HG03439 (cell line): ENCODE data around the gene ATE1.
"Not testable (repeated sequence)": the region's sequence is repeated elsewhere in the genome, so short reads cannot be mapped to it uniquely, and the experiment has no call there.

Source experiments
- ATAC-seq: cut with Tn5 transposase; IDR thresholded peaks from one replicate; pipeline ENCODE4 v1.9.1; 2021; ENCODE audit warnings: mild to moderate bottlenecking, moderate library complexity; ENCODE audit not compliant: unreplicated experiment

The ATE1 gene

GRCh38 chr10:121833387-121833786, 94.4 kb downstream of the ATE1 start:
- ATAC-seq = no peak

DNA sequence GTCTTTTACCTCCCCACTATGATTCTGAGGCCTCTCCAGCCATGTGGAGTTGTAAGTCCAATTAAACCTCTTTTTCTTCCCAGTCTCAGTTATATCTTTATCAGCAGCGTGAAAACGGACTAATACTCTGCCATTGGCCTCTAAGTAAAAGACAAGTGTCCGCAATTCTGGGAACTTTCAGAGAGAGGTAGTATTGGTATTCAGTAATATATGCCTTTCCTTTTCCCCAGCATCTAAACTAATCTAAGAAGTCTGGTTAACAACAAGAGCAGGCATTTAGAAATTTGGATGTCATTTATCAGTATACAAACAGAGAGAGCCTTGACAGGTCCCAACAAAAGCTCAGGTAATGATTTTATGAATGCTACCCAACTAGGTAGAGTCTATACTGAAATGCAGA, 95.2 kb downstream of the ATE1 start:
- no peak for ATAC-seq

DNA sequence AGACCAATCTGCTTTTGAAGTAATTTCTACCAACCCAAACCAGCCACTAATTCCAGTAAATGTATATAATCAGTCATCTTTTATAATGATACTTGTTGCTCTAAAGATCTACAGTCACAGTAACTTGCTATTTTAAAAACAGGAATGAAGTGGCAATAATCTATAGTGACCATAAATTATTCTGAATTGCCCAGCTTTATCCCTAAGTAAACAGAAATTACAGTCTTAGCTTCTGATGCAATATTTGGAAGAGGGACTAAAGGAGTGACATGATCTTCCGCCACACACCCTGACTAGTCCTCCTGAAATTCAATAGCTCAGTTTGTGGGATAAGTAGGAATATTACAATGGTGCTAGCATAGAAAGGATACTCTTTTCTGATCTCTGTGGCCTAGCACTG, 96.1 kb downstream of the ATE1 start:
- ATAC-seq = no peak

DNA sequence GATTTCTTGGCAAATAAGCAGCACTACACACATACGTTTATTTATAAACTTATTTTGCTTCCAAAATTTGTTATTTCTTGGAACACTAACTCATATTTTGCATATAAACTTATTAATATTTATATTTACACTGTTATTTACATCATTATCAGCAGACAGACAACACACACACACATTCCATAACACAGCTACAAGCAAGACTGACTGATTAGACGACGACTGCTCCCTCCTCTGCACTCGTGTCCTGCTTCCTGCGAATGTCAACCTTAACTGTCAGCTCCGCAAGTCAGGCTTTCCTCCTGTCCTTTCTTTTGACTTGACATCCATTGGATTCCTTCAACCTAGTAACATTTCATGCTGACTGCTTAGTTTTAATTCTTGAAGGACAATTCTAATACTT, 96.6 kb downstream of the ATE1 start:
- no peak for ATAC-seq

DNA sequence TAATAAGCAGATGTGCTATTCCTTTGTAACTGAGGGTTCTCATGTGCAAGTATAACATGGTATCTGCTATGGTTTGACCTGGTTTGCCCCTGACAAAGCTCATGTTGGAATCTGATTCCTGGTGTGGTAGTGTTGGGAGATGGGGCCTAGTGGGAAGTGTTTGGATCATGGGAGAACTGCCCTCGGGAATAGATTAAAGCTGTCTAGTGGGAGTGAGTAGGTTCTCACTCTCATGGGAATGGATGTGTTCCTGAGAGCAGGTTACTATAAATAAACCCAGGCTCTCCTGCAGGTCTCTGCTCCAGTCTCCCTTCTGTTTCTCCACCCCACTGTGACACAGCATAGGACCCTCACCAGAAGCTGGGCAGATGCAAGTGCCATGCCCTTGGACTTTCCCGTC, 97.7 kb downstream of the ATE1 start:
- no peak for ATAC-seq

DNA sequence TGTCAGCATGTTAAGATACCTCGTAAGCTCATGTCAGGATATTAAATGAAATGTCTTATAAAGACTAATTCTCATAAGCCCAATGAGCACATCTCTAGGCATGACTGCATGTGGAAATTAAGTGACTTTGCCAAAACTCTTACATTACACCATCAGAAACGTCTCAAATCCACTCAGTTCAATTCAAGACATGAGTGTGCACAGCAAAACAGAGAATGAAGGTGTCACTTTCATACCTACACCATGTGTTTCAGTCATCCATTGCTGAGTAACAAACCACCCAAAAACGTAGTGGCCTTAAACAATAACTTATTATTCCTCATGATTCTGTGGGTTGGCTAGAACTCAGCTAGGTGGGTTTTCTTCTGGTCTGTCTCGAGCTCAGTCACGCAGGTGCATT, 99.8 kb downstream of the ATE1 start:
- ATAC-seq = no peak

DNA sequence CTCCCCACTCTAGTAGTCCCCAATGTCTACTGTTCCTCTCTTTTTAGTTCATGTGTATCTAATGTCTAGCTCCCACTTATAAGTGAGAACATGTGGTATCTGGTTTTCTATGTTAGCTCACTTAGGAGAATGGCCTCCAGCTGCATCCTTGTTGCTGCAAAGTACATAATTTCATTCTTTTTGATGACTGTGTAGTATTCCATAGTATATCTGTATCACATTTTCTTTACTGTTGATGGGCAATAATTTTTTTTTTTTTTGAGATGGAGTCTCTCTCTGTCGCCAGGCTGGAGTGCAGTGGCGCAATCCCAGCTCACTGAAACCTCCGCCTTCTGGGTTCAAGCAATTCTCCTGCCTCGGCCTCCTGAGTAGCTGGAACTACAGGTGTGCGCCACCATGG, 101.1 kb downstream of the ATE1 start:
- ATAC-seq = not testable (repeated sequence)

DNA sequence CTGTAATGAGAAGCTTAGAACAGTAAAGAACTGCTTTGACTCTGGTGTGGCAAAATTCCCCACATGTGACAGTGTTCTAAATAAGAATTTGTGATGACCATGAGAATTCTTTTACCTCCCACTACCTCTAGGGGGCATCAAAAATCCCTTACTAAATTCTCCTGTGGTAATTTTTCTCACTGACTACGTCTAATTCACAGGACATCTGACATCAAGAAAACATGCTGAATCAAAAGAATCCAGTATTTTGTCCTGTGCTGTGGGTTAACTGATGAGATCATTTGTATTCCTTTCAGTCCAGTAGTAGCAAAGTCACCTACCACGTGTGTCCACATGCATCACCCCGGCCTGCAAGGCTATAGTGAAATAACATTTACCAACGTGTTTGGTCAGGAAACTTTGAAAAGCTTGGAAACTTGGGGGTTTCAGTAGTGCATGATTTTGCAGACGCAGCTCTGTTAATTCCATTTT, 103.8 kb downstream of the ATE1 start:
- no peak for ATAC-seq

DNA sequence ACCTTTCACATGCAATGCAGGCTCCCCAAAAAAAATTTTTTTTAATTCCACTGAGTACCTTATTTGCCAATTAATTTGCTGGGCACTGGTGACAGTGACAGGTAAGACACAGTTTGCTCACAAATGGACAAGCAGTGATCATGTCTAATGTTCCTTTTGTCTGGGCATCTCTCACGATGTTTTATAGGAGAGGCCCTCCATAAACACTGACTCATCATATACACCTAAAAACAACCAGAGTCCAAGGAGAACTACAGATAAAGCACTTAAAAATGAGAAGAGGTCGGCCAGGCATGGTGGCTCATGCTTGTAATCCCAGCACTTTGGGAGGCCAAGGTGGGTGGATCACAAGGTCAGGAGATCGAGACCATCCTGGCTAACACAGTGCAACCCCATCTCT, 105.1 kb downstream of the ATE1 start:
- ATAC-seq = no peak

GRCh38 chr10:121822180-121822579, 105.7 kb downstream of the ATE1 start:
- no peak for ATAC-seq

DNA sequence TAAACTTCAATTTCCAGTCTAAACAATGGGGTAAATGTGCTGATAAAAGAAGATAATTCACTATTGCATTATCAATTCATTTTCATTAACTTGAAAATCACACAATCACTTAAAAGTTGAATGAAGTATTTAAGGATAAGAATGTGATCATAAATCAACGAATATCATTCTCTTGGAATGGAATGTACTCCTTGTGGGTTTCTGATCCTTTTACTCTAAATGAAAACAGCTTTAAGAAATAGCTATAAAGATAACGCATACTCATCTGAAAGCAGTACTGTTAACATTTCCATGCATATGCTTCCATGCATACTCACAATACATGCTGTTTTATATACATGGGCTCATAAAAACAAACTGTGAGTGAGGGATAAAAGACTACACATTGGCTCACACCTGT, 108.8 kb downstream of the ATE1 start:
- ATAC-seq = no peak

GRCh38 chr10:121818599-121818998, 109.2 kb downstream of the ATE1 start:
- no peak for ATAC-seq

GRCh38 chr10:121816197-121816596, 111.6 kb downstream of the ATE1 start:
- ATAC-seq = no peak

DNA sequence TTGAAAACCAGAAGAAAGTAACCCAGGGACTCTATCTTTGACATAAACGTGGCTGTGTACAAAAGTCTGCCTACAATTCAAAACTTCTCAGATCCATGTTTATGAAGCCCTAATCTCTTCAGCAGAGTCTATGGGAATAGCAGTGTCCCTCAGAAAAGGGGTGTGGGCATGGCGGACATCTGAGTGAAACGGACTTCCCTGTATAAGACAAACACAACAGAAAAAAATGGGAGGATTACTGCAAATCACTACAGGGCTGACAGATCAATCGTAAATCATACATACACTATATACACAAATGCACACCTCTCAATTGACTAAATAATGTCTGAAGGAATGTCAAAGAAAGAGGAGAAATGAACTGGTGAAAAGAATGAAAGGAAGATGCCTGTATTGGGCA, 114.0 kb downstream of the ATE1 start:
- ATAC-seq = no peak

DNA sequence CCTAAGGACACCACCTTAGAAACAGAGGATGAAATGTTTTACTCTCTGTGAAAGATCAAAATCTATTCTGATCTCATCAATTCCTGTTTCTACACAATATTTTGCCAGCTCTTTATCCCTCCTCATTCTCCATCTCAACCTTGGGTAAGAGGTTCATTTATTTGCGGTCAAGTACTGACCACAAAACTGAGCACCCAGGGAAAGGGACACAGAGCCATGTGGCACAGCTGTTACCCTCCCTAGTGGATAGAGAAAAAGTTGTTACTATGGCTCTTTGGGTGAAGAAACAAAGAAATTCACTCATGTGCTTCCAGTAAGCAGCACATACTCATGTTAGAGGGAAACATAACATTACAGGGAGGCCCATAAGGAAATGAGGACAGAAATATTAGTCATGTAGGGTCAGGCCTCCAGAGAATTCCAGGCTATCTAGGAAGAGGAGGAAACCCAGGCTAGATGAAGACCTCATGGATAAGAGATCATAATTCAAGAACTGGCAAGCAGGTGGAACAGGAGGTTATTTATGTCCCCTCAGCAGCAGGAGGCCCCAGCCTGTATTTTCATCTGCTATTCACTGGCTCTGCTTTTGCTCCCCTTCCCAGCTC, 114.5 kb downstream of the ATE1 start:
- no peak for ATAC-seq

DNA sequence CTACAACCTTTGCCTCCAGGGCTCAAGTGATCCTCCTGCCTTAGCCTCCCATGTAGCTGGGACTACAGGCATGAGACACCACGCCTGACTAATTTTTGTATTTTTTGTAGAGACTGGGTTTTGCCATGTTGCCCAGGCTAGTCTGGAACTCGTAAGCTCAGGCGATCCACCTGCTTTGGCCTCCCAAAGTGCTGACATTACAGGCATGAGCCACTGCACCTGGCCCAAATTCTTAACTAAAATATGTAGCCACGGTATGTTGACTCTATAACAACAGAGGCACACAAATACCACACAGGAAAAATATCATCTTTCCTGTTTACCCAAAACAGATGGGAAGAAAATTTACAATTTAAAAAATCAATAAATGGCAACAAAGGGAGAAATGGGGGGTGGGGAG, 115.8 kb downstream of the ATE1 start:
- no peak for ATAC-seq

DNA sequence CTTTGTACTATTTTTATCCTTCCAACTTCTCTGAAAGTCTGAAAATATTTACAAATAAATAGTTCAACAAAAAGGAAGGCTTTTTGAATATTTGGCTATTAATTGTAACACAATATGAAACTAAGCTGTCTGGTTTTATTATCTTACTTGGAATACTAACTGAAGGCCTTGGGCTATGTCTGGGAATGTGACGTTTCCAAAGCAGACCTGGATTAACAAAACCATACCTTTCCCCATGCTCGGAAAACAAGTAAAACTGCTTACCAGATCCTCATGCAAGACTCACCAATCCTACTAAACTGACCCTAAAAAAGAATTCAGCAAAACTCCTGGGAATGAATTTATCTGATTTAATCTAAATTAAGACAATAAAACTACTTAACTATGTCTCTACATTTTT, 116.4 kb downstream of the ATE1 start:
- no peak for ATAC-seq

DNA sequence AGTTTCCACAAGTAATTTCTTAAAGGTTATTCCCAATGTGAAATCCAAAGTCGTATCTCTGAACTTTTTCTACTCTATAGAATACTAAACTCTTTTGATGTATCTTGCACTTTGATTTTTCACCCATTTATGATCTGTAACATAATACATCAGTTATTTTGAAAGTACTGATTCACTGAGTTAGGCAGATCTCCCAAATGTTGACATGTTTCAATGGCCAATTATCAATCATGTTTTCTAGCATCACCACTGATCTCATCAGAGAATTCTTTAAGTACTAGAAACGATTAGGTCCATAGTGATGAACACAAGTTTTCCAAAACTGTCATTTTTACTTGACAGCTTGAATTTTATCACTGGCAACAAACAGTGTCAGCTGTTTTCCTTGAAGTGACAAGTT, 119.0 kb downstream of the ATE1 start:
- no peak for ATAC-seq

DNA sequence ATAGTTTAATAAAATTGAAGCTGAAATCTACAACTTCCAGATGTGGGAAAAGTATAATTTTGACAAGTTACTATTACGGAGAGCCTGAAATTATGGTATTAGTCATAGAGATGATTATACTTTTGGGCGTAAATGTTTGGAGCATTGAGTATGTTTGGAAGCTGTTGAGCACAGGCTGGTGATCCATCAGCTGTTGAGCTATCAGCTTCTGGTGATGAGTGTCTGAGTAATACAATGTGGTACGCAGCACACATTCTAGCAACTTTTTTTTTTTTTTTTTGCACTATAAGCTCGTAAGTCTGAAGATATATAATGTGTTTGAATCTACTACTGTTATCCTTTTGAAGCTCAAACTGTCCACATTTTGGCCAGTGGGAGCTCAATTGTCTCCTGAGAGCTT, 123.4 kb downstream of the ATE1 start:
- no peak for ATAC-seq

DNA sequence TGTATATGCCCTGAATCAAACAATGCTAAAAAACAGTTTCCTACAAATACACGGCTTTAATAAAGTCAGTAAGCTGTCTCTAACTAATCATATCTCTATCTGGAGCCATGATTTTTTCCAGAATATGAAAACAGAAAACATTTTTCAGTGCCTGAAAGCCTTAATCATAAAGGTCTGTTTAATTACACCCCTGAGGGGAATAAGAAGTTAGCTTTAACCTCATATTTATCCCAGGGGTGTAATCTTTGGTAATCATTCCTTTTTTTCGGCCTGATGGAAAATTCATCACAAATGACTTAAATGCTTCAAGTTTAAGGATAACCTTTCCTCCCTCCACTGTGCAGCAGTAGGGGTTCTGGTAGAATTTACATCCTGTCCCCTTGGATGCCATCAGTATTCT, 124.2 kb downstream of the ATE1 start:
- ATAC-seq = no peak

DNA sequence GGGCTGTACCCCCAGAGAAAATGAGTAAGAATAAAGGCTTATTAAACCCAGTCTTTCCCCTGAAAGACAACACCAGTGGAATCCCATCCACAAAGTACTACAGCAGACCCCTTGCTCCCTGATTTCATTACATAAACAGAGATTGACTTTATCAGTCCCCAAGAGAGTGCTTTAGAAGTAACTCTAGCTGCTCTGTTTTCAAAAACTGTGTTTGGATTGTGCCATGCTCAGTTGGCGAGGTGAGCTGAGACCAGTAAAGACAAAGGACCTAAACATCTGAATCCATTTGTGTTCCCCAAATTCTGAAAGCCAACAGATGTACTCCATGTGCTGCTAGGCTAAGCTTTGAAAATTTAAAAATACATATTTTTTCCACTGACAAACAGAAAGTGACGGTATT, 127.0 kb downstream of the ATE1 start:
- ATAC-seq = no peak

DNA sequence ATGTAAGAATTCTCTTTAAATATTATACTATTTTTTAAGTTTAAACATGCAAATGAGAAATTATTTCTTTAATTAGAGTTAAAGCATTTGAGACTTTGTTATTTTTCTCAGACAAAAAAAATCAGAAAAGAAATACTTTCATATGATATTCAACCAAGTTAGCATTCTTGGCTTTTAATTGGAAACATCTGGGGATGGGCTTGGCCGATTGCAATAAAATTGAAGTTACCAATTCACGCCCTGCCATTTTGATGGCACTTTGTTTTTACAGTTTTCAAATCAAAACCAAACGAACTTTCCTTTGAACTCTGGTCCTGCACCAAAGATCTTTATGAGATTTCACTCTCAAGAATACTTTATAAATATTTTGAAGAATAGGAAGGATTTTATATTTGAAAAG, 127.7 kb downstream of the ATE1 start:
- no peak for ATAC-seq

DNA sequence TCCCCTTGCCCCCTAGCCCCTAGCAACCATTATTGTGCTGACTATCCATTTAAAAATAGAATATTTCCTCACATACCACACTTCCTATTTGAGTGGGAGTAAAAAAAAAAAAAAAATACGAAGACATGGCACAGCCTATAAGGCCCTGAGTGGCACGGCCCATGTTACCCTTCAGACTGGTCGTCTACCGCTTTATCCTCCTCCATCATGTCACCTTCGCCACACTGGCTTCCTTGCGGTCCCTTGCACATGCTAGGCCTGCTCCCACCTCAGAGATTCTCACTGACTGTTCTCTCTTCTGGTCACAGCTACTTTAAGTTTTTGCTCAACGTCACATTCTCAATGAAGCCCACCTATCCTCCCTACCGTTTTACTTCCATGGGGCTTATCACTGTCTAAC, 130.3 kb downstream of the ATE1 start:
- ATAC-seq = no peak

- ATAC-seq = no peak
Observed at GRCh38 chr10:121796342-121796741, 131.5 kb downstream of the ATE1 start.
